Muscle layer of colon (tissue), 2 donors: ENCODE measurements around the gene RALGPS2.

Experiments used
- H3K27ac ChIP-seq: one replicate; pipeline ENCODE4 v1.7.0; 2013; ENCODE audit warnings: low read depth, mild to moderate bottlenecking, low read length, moderate library complexity
- H3K27me3 ChIP-seq, 2 donors: one replicate each; pipeline ENCODE4 v1.7.0; 2013; ENCODE audit warnings: low read length in 2 of 2, mild to moderate bottlenecking in 2 of 2; ENCODE audit not compliant: insufficient read depth in 2 of 2, control insufficient read depth in 1 of 2
- H3K36me3 ChIP-seq: one replicate; pipeline ENCODE4 v1.7.0; 2013; ENCODE audit warnings: mild to moderate bottlenecking, low read length; ENCODE audit not compliant: insufficient read depth
- H3K4me1 ChIP-seq: one replicate; pipeline ENCODE4 v1.7.0; 2013; ENCODE audit warnings: mild to moderate bottlenecking, low read length; ENCODE audit not compliant: insufficient read depth
- H3K4me3 ChIP-seq, 2 donors: one replicate each; pipeline ENCODE4 v1.7.0; 2013; ENCODE audit warnings: low read length in 2 of 2, low read depth in 1 of 2, mild to moderate bottlenecking in 1 of 2, moderate library complexity in 1 of 2
- H3K9ac ChIP-seq: one replicate; pipeline ENCODE4 v1.7.0; 2013; ENCODE audit warnings: low read length
- H3K9me3 ChIP-seq: one replicate; pipeline ENCODE4 v1.7.0; 2013; ENCODE audit warnings: mild to moderate bottlenecking, low read length
- donor health status: abdominal sarcoma.
- donor health status: Adenocarcinoma of cecum.

Gene RALGPS2

DNA sequence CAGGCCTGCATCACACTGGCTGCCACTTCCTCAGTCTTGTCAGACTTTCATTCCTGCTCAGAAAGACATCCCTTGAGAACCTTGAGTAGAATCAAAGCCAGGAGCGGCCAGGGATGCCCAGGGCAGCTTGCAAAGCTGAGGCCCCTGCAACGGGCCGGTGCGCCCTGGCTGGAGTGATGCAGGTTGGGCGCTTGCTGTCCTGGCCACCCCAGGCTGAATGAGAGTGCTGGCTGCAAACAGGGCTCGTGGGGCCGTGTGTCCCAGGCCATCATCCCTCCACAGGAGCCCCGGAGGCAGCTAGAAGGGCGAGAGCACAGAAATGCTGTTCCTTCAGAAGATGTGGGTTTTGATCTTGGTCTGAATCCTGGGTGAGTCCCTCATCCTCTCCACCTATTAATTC lies 233.4 kb downstream of the RALGPS2 start:
- no peaks in the 10 kb centered on the region for H3K36me3 ChIP-seq
- H3K9ac ChIP-seq = no peak overlapping the region
- H3K27me3 ChIP-seq = no peaks in the 10 kb centered on the region
- H3K9me3 ChIP-seq = no peaks in the 10 kb centered on the region
- H3K4me1 ChIP-seq = peaks cover 24% of the 10 kb centered on the region
- no peak overlapping the region for H3K27ac ChIP-seq
- no peak overlapping the region for H3K4me3 ChIP-seq

DNA sequence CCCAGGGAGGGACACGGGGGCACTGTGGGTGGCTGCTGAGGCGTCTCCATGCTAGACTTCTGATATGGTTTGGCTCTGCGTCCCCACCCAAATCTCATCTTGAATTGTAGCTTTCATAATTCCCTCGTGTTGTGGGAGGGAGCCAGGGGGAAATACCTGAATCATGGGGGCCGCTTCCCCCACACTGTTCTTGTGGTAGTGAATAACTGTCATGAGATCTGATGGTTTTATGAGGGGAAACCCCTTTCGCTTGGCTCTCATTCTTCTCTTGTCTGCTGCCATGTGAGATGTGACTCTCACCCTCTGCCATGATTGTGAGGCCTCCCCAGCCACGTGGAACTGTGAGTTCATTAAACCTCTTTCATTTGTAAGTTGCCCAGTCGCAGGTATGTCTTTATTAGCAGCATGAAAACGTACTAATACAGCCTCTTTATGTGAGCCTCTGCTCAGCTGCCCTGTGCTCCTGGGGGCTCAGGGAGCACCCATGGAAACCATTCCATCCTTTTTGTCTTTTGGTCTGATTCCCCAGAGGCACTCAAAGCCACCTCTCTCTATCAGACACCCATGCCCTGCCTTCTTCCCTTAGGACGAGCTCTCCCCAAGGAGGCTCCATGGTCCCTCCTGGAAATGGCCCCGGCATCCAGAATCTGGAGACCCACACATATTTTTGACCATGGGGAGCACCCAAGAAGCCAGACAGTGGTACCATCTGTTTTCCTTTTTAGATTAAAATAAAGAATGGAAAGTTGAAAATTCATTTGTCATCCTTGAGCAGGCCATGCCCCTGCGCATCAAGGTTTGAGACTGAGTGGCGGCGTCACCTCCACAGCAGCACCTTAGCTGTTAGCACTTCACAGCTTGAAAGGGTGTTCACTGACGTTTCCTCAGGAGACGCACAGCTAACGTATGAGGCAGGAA lies 234.8 kb downstream of the RALGPS2 start:
- Histone ChIP-seq H3K4me3 (no peak overlapping the region), H3K27me3 (no peaks in the 10 kb centered on the region), H3K4me1 (peaks cover 11% of the 10 kb centered on the region), H3K27ac (no peak overlapping the region), H3K36me3 (no peaks in the 10 kb centered on the region), H3K9ac (no peak overlapping the region), H3K9me3 (no peaks in the 10 kb centered on the region)

DNA sequence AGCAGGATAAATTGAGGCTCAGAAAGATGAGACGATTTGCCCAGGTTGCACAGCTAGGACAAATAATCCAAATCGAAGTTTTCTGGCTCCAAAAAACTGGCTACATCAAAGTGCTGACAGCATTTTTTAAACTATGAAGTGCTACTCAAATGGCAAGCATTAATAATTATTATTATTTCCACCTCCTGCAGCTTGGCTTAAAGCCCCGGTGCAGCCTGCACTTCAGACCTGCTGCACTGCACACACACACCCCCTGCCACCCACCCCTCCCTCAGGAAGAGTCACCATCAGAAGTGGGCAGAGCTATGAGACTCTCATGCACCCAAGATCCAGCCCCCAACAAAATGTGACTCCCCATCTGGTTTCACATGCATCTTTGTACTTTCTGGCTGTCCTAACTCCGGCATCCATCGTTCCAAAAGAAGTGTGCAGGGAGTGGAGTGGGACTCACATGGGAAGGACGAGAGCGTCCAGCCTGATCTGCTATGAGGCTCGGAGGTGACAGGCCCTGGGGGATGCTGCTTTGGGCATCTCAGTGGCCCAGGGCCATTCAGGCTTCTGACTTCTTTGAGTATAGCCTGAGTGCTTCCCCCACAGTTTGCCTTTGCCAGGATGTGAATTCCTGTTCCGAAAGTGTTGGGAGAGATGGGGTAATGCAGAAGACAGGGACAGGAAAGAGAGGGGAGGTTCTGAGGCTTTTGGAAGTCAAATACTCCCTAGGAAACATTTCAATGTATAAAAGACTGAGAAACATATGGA lies 235.6 kb downstream of the RALGPS2 start:
- Histone ChIP-seq H3K9me3 (no peaks in the 10 kb centered on the region), H3K27ac (no peak overlapping the region), H3K9ac (no peak overlapping the region), H3K36me3 (no peaks in the 10 kb centered on the region), H3K4me1 (peaks cover 4% of the 10 kb centered on the region), H3K27me3 (no peaks in the 10 kb centered on the region), H3K4me3 (no peak overlapping the region)

DNA sequence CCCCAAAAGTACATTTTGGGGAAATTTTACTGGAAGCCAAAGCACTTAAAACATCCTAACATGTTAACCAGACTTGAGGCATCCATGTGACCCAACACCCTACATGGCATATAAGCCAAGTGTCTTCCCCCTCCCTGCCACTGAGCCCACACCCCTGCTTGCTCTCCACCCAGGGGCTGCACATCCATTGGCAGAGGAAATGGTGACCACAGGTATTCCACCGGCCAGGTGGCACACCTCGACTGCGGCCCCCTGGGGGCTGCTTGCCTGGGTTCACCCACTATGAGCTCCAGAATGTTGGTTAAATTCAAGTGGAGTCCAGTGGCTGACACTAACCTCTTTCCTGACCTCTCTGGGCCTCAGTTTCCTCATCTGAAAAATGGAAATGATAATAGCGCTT lies 236.3 kb downstream of the RALGPS2 start:
- Histone ChIP-seq H3K36me3 (no peaks in the 10 kb centered on the region), H3K4me3 (no peak overlapping the region), H3K9me3 (no peaks in the 10 kb centered on the region), H3K9ac (no peak overlapping the region), H3K27ac (no peak overlapping the region), H3K27me3 (no peaks in the 10 kb centered on the region), H3K4me1 (no peaks in the 10 kb centered on the region)

DNA sequence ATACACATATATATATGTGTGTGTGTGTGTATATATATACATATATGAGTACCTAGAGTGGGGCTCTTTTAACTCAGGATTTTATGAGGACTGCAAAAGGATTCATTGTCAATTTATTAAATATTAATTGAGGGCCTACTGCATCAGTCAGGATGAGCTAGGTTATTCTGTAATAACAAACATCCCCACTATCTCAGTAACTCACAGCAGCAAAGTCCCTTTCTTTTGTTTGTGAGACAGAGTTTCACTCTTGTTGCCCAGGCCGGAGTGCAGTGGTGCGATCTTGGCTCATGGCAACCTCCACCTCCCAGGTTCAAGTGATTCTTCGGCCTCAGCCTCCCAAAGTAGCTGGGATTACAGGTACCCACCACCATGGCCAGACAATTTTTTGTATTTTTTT lies 236.8 kb downstream of the RALGPS2 start:
- Histone ChIP-seq H3K9ac (no peak overlapping the region), H3K4me1 (no peaks in the 10 kb centered on the region), H3K36me3 (no peaks in the 10 kb centered on the region), H3K4me3 (no peak overlapping the region), H3K9me3 (no peaks in the 10 kb centered on the region), H3K27ac (no peak overlapping the region), H3K27me3 (no peaks in the 10 kb centered on the region)

DNA sequence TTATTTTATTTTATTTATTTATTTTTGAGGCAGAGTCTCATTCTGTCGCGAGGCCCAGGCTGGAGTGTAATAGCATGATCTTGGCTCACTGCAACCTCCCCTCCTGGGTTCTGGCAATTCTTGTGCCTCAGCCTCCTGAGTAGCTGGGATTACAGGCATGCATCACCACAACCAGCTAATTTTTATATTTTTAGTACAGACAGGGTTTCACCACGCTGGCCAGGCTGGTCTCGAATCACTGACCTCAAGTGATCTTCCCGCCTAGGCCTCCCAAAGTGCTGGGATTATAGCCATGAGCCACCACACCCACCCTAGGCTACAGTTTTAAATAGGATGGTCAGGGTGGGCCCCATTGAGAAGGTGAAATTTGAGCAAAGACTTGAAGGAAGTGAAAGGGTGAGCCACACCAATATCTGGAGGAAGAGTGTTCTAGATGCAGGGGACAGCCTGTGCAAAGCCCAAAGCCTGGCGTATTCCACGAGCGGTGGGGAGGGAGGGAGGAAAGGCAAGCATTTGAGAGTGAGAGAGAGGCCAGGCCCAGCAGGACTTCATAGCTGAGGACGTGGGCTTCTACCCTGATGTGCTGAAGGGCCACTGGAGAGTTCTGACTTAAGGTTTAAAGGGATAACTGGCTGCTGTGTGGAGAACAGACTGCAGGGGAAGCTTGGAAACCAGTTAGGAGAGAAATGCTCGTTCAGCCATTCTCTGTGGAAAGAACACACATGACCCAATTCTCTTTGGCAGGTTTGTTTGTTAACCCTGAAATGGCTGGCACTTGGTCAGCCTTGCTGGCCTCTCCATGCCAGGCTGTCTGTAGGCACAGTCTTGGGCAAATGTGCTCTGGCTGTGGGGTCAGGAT lies 238.0 kb downstream of the RALGPS2 start:
- H3K36me3 ChIP-seq = no peaks in the 10 kb centered on the region
- no peaks in the 10 kb centered on the region for H3K9me3 ChIP-seq
- H3K4me3 ChIP-seq = no peak overlapping the region
- H3K27me3 ChIP-seq = no peaks in the 10 kb centered on the region
- H3K27ac ChIP-seq = no peak overlapping the region
- no peak overlapping the region for H3K9ac ChIP-seq
- no peaks in the 10 kb centered on the region for H3K4me1 ChIP-seq

DNA sequence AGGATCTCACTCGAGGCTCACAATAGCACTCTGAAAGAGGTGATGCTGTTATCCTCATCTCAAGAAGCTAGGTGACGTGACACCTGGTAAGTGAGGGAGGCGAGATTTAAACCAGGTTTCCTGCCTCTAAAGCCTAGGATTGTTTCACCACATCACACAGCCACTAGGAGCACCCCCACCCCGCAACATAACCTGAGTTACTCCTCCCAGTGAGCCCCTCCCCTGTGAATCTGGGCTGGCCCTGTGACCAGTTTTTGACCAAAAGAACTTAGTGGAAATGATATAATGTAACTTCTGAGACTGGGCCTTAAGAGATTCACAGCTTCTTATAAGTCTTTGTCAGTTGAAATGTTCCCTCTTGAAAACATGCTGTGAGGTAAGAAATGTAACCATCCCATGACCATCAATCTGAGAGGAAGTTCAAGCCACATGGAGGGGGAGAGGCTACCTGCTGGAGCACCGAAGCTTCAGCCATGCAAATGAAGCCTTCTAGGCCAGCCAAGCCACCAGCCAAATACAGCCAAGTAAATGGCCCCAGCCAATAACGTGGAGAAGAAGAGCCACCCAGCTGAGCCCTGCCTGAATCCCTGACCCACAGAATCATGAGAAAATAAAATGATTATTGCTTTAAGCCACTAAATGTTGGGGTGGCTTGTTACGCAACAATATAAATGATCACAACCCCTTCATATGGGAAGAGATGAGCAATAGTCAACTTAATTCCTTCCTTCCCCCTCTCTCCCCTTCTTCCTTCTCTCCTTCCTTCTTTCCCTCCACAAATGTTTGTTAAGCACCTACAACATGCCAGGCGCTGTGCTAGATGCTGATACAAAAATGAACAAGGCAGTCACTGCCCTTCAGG lies 239.7 kb downstream of the RALGPS2 start:
- H3K27ac ChIP-seq = no peak overlapping the region
- H3K4me3 ChIP-seq = no peak overlapping the region
- H3K4me1 ChIP-seq = no peaks in the 10 kb centered on the region
- H3K27me3 ChIP-seq = no peaks in the 10 kb centered on the region
- H3K36me3 ChIP-seq = no peaks in the 10 kb centered on the region
- H3K9ac ChIP-seq = no peak overlapping the region
- no peaks in the 10 kb centered on the region for H3K9me3 ChIP-seq

DNA sequence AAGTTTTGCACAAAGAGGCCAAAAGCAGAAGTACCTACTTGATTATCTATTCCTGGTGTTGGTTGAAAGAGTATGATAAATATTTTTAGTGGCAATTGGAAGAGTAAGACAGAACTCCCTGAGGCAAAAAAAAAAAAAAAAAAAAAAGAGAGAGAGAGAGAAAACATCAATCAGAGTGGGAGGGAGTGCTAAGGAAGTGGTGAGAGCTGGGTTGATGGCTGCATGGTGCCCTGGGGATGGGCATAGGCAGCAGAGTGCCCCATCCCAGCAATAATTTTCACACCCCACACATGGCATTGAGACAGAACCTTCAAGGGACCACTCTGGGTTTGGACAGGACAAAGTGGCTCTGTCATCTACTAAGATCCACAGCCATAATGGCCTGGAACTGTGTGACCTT lies 241.3 kb downstream of the RALGPS2 start:
- Histone ChIP-seq H3K4me3 (no peak overlapping the region), H3K27me3 (no peaks in the 10 kb centered on the region), H3K4me1 (no peaks in the 10 kb centered on the region), H3K27ac (no peak overlapping the region), H3K36me3 (no peaks in the 10 kb centered on the region), H3K9ac (no peak overlapping the region), H3K9me3 (no peaks in the 10 kb centered on the region)

DNA sequence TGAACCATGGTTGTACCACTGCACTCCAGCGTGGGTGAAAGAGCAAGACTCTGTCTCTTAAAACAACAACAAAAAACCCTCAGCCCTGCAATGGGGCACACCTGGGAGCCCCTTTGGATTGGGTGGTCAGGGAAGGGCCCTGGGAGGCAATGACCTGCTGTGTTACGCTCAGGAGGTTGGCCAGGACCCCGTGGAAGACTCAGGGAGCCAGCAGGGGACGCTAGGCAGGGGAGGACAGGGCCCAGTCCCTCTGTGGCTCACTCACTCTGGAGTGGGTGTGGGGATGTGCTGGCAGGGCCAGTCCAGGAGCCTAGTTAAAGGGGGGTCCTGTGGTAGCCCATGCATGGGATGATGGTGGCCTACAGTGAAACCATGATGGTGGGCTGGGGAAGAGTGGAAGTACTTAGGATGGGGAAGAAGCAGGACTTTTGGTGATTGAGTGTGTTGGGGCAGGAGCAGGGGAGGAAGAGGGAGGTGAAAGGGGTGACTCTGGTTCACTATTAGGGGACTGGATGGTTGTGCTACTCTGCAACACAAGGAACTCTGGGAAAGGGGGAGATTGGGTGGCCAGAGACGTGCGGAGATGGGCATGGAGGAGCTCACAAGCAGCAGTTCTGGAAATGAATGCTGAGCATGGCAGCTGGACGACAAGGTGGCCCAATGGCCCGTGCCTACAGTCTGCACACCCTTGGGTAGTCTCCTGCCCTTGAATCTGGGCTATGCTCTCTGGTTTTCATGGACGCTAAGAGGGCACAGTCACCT lies 244.4 kb downstream of the RALGPS2 start:
- Histone ChIP-seq H3K9me3 (no peaks in the 10 kb centered on the region), H3K36me3 (no peaks in the 10 kb centered on the region), H3K9ac (no peak overlapping the region), H3K4me1 (no peaks in the 10 kb centered on the region), H3K4me3 (no peak overlapping the region), H3K27me3 (no peaks in the 10 kb centered on the region), H3K27ac (no peak overlapping the region)

DNA sequence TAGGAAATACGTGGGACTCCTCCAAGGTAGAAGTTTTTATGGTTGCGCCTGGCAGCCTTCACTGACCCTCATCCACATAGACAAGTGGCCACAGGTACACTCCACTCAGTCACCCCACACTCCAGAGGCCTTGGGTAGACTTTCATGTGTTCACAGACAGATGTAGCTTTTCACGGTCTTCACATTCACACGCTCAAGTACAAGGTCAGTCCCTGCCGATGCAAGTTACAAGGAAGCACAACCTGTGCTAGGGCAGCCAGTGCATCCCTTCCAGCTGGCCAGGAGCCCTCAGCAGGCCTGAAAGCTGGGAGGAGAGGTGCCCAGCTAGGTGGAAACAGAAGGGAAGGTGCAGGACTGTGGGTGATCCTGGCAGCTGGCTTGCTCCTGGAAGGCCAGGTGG lies 245.1 kb downstream of the RALGPS2 start:
- Histone ChIP-seq H3K9me3 (no peaks in the 10 kb centered on the region), H3K27ac (no peak overlapping the region), H3K4me3 (no peak overlapping the region), H3K36me3 (no peaks in the 10 kb centered on the region), H3K9ac (no peak overlapping the region), H3K4me1 (no peaks in the 10 kb centered on the region), H3K27me3 (no peaks in the 10 kb centered on the region)
